NK-92 (cell line): Measurements from ENCODE around the gene MTOR.
"Not testable (repeated sequence)": the region's sequence is repeated elsewhere in the genome, so short reads cannot be mapped to it uniquely, and the experiment has no call there.

Experiments
- DNase-seq: peaks from one replicate; lab custom pipeline; 2025; ENCODE audit not compliant: unreplicated experiment; lab: John Stamatoyannopoulos, UW

The MTOR gene

GRCh38 chr1:11067716-11068599 is 194.4 kb downstream of the MTOR start:
- no peak for DNase-seq

GRCh38 chr1:11065796-11066195 is 196.6 kb downstream of the MTOR start:
- no peak for DNase-seq

- DNase-seq: no peak
Observed at GRCh38 chr1:11064942-11065341, 197.4 kb downstream of the MTOR start.

- not testable (repeated sequence) for DNase-seq
Observed at GRCh38 chr1:11063937-11064537, 198.3 kb downstream of the MTOR start.

- no peak for DNase-seq
Observed at GRCh38 chr1:11062965-11063401, 199.4 kb downstream of the MTOR start.

GRCh38 chr1:11061652-11062365 is 200.5 kb downstream of the MTOR start:
- no peak for DNase-seq

GRCh38 chr1:11059968-11060830 is 202.2 kb downstream of the MTOR start, which contains the start of gene SRM:
Gene SRM (minus strand): TSS chr1:11060018. CDS start chr1:11059943, 75 bp downstream.
- no peak for DNase-seq

GRCh38 chr1:11059155-11059967 is 203.0 kb downstream of the MTOR start:
- DNase-seq: no peak

GRCh38 chr1:11058595-11059154 is 203.7 kb downstream of the MTOR start:
- no peak for DNase-seq

- DNase-seq: no peak
Observed at GRCh38 chr1:11058026-11058425, 204.3 kb downstream of the MTOR start.

GRCh38 chr1:11057477-11057876 is 204.9 kb downstream of the MTOR start:
- DNase-seq: no peak
